WTC11 (cell line): ENCODE results near the gene ATP5ME.

Source experiments
- ETV6 ChIP-seq: sonication (generic); formaldehyde crosslinking; IDR thresholded peaks from 2 replicates; pipeline ENCODE4 v1.8.1; 2022; ENCODE audit warnings: mild to moderate bottlenecking, missing genetic modification reagents
- SP1 ChIP-seq: sonication (generic); formaldehyde crosslinking; conservative IDR thresholded peaks from 2 replicates; pipeline ENCODE4 v1.8.1; 2022; ENCODE audit warnings: missing genetic modification reagents
- ZBTB21 ChIP-seq: sonication (generic); formaldehyde crosslinking; IDR thresholded peaks from 2 replicates; pipeline ENCODE4 v1.8.1; 2023; ENCODE audit warnings: mild to moderate bottlenecking, missing genetic modification reagents, borderline replicate concordance
- TF ChIP-seq, protein P1 (sequence below): fragments of 200-600 bp; IDR thresholded peaks from 2 replicates; pipeline ENCODE4 v1.8.0; 2022; ENCODE audit warnings: antibody characterized with exemption
- TF ChIP-seq, protein P2 (sequence below): sonication (generic); formaldehyde crosslinking; IDR thresholded peaks from 2 replicates; pipeline ENCODE4 v1.8.0; 2022; ENCODE audit warnings: mild to moderate bottlenecking, missing genetic modification reagents
- TF ChIP-seq, protein P3 (sequence below): sonication (generic); formaldehyde crosslinking; conservative IDR thresholded peaks from 2 replicates; pipeline ENCODE4 v1.8.1; 2022; ENCODE audit warnings: mild to moderate bottlenecking, missing genetic modification reagents

DNA sequence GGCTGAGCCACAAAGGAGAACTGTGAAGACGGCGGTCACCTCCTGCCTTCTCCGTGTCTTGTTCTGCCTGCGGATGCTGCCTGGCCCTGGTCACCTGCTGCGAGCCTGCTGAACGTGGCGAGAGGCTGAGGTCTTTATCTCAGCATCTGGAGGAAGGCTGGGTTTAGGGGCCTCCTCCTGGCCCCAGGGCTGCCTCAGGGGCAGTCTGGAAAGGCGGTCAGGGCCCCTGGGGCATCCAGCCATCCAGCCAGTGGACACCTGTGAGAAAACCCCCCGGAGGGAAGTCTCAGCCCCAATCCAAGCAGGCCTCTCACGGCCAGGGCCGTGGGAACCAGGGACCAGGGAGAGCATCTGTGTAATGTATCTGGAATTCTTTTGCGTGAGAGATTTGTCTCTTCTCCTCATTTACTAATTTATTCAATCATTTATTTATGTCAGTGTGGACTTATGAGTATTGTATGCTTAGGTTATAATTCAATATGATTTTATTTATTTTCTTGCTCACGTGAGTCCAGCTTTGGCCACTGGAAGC, 37.4 kb downstream of the ATP5ME start:
- TF ChIP-seq, protein P1, sequence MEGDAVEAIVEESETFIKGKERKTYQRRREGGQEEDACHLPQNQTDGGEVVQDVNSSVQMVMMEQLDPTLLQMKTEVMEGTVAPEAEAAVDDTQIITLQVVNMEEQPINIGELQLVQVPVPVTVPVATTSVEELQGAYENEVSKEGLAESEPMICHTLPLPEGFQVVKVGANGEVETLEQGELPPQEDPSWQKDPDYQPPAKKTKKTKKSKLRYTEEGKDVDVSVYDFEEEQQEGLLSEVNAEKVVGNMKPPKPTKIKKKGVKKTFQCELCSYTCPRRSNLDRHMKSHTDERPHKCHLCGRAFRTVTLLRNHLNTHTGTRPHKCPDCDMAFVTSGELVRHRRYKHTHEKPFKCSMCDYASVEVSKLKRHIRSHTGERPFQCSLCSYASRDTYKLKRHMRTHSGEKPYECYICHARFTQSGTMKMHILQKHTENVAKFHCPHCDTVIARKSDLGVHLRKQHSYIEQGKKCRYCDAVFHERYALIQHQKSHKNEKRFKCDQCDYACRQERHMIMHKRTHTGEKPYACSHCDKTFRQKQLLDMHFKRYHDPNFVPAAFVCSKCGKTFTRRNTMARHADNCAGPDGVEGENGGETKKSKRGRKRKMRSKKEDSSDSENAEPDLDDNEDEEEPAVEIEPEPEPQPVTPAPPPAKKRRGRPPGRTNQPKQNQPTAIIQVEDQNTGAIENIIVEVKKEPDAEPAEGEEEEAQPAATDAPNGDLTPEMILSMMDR: no peak
- TF ChIP-seq, protein P2, sequence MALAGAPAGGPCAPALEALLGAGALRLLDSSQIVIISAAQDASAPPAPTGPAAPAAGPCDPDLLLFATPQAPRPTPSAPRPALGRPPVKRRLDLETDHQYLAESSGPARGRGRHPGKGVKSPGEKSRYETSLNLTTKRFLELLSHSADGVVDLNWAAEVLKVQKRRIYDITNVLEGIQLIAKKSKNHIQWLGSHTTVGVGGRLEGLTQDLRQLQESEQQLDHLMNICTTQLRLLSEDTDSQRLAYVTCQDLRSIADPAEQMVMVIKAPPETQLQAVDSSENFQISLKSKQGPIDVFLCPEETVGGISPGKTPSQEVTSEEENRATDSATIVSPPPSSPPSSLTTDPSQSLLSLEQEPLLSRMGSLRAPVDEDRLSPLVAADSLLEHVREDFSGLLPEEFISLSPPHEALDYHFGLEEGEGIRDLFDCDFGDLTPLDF (CRISPR knock-in tag): no peak
- TF ChIP-seq SP1 (no peak), ETV6 (CRISPR knock-in tag) (no peak), ZBTB21 (no peak)
- TF ChIP-seq, protein P3, sequence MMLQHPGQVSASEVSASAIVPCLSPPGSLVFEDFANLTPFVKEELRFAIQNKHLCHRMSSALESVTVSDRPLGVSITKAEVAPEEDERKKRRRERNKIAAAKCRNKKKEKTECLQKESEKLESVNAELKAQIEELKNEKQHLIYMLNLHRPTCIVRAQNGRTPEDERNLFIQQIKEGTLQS: no peak
